HG03575 (cell line): ENCODE results near the gene AKT3.

Experiments
- ATAC-seq: cut with Tn5 transposase; IDR thresholded peaks from one replicate; pipeline ENCODE4 v1.9.1; 2021; ENCODE audit not compliant: unreplicated experiment, insufficient number of reproducible peaks, low FRiP score; ENCODE audit errors: extremely low read depth

The AKT3 gene

GRCh38 chr1:243469497-243469896 lies 380.5 kb downstream of the AKT3 start:
- ATAC-seq: no peak

- ATAC-seq: no peak
Observed at GRCh38 chr1:243465738-243466137, 384.3 kb downstream of the AKT3 start.

DNA sequence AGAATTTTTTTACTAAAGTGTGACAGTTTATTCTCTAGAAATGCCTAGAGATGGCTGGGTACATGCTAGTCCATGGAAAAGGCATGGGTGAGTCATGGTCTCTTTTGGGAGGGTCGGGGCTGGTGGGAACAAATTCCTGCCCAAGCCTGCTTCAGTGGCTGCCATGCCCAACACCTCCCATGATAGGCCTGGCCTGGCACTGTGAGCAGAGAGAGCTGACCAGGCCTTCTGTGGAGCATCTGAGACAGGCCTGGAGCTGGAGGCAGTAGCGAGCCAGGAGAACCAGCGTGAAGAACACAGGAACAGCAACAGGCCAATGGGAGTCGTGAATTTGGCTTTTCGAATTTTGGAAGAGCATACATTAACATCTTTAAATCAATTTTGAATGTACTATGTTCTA lies 385.0 kb downstream of the AKT3 start:
- ATAC-seq: no peak

DNA sequence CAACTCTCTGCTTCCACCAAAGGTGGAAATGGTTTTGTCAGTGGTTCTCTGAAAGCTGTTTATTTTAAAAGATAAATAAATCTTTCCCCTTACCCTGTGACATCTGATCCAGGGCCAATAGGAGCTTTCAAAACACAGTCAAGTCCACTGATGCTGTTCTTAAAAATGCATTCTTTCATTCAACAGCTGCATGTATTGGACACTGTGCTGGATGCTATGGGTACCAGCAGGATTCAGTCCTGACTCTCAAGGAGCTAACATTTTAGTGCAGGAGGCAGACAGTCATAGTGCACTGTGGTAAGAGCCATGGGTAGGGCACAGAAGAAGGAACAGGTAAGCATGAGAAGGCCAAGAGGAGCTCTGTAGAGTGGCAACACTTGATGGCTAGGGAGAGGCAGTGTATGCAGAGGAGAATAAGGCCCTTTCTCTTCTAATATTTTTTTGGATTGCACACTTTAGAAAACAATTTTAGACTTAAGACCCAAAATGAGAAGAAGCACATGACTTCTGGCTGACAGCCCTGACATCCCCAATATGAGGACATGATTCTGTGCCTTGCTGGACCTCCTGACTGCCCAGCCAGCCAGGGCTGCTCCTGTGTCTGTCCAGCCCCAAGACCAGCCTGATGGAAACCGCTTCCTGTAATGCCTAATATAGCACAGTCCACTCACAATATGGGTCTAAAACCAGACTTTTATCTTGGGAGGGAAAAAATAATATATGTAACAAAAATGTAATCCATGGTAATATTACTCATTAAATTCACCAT lies 386.9 kb downstream of the AKT3 start:
- ATAC-seq: no peak

- ATAC-seq: no peak
Observed at GRCh38 chr1:243461700-243462099, 388.3 kb downstream of the AKT3 start.

DNA sequence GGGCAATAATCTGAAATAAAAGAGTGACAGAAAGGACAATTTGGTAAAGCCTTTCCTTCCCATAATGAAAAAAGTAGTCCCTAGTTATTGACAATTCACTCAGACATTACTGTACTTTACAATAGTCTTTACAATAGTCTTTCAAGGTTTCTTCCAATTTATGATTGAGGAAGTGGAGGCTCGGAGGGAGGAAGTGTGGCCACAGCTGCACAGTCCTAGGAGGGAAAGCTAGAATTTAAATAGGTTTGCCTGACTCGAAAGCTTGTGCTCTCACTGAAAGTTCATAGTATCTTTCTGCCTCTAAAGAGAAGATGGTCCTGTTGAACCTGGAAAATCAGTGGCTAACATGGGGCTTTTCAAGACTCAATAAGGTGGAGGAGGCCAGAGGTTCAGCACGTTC lies 391.0 kb downstream of the AKT3 start:
- no peak for ATAC-seq

- no peak for ATAC-seq
Observed at GRCh38 chr1:243457363-243457982, 392.6 kb downstream of the AKT3 start.

DNA sequence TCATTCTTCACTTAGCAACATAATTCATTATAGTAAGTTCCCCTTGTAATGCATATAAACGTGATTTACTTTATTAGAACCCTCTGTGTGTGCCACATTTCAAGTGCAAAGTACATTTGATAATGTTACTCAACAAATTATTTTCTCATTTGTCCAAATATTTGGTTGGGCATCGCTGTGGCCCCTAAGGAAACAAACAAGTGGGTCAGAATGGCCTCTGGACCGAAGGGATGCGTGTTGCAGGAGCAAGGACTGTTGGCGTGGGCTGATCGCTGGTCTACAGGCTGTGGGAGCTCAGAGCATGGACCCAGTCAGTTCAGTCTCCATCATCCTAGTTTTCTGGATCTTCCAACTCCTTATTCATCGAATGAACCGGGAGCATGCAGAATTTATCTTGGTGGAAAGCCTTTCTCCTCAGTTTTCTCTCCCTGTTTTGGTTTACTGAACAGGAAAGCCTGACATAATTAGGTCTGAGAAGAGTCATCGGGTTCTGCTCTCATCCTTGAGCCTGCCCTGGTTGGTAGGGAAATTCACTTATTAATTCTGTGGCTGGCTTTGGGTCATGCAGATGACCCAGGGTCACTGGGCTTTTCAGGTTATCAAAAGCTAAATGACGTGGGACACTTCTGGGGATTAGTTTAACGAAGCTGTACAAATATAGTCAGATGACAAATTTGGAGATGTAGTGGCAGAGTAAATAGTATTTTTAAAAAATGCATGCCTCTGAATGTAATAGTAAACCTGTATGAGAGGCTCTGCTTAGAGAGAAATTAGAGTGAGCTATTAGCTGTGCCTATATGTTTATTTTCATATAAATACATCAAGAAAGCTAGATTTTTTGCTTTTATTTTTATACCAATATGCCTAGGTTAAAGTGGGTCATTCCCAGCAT lies 394.0 kb downstream of the AKT3 start:
- ATAC-seq: no peak

GRCh38 chr1:243454328-243454997 lies 395.6 kb downstream of the AKT3 start:
- ATAC-seq: no peak

DNA sequence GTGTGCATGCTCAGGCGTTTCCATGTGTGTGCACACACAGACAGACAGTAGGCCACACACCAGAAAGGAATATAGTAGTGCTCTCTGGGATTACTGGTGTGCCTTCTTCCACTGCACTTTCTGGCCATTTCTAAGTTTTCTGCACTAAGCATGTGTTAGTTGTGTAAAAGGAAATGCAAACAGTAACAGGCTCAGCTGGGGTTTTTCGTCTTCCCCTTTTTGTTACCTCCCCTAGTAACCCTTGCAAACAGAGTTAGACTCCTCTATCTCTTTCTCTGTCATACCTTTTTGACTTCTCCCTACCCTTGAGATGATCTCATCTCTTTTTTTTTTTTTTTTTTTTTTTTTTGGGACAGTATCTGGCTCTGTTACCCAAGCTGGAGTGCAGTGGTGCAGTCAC lies 398.0 kb downstream of the AKT3 start:
- ATAC-seq: no peak

- no peak for ATAC-seq
Observed at GRCh38 chr1:243449373-243449772, 400.7 kb downstream of the AKT3 start.

- ATAC-seq: no peak
Observed at GRCh38 chr1:243447844-243448243, 402.2 kb downstream of the AKT3 start.

DNA sequence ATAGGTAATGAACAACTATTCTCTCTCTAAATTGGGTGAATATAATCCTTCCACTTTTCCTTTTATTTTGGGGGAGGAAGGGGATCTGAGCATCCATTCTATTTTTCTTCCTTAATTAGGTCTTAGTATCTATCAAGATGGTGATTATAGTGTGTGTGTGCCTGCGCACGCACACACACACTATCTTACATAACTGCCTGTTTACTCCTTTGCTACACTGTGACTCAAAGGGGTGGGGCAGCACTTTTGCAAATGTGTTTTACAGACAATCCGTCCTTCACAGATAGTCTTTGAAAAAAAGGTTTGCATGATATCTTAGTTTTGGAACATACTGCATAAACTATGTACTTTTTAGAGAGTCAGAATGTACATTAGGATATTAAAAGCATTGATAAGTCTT lies 402.7 kb downstream of the AKT3 start:
- no peak for ATAC-seq

- no peak for ATAC-seq
Observed at GRCh38 chr1:243443557-243443956, 406.5 kb downstream of the AKT3 start.

DNA sequence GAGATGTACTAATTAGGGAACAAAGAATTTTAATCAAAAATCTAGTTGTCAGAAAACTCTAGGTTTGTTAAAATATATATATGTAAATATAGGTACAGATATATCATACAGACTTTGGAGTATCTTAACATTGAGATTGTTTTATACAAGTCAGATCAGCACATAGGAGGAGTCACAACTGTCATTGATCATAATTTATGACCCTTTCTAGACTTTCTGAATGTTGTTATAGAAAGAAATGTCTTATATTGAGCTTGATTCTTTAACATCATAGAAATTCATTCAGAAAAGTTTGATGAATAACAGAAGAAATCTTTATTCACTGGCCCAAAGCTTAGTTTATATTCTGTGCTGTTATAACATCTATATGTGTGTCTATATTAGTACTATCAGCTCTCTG lies 408.4 kb downstream of the AKT3 start:
- no peak for ATAC-seq

- no peak for ATAC-seq
Observed at GRCh38 chr1:243440406-243440805, 409.6 kb downstream of the AKT3 start.

GRCh38 chr1:243438815-243439214 lies 411.2 kb downstream of the AKT3 start:
- no peak for ATAC-seq
